H9 (cell line): ENCODE data around the gene WNT6. TPM values are rescaled to one million over a fixed set of nuclear protein-coding genes. Genes with fewer than 3 reads are reported as not detected.

Source experiments
- DNase-seq: peaks from one replicate; pipeline ENCODE4 v3.0.0-alpha.2; 2017
- H2AFZ ChIP-seq: one replicate; pipeline ENCODE4 v1.6.1; 2013; ENCODE audit warnings: mild to moderate bottlenecking, low read length, control low read depth, moderate library complexity
- H2AK5ac ChIP-seq: 2 replicates; pipeline ENCODE4 v1.6.1; 2013; ENCODE audit warnings: low read length, control low read depth, mixed read lengths; ENCODE audit not compliant: insufficient read length
- H2BK120ac ChIP-seq: one replicate; pipeline ENCODE4 v1.6.1; 2013; ENCODE audit warnings: low read depth, mild to moderate bottlenecking, low read length, control low read depth, inconsistent platforms; ENCODE audit not compliant: poor library complexity, severe bottlenecking
- H2BK12ac ChIP-seq: 2 replicates; pipeline ENCODE4 v1.6.1; 2013; ENCODE audit warnings: low read length, control low read depth, mixed read lengths, low read depth; ENCODE audit not compliant: insufficient read length
- H2BK15ac ChIP-seq: 2 replicates; pipeline ENCODE4 v1.6.1; 2013; ENCODE audit warnings: low read depth, low read length, control low read depth
- H2BK20ac ChIP-seq: one replicate; pipeline ENCODE4 v1.6.1; 2013; ENCODE audit warnings: low read depth, mild to moderate bottlenecking, low read length, control low read depth, inconsistent platforms; ENCODE audit not compliant: poor library complexity, severe bottlenecking
- H2BK5ac ChIP-seq: 2 replicates; pipeline ENCODE4 v1.6.1; 2013; ENCODE audit warnings: low read length, control low read depth, mixed read lengths; ENCODE audit not compliant: insufficient read length
- H3K14ac ChIP-seq: 2 replicates; pipeline ENCODE4 v1.6.1; 2013; ENCODE audit warnings: low read length, control low read depth; ENCODE audit not compliant: insufficient read depth
- H3K18ac ChIP-seq: 2 replicates; pipeline ENCODE4 v1.6.1; 2013; ENCODE audit warnings: low read depth, mild to moderate bottlenecking, mixed read lengths, low read length, control low read depth; ENCODE audit not compliant: insufficient read length
- H3K23ac ChIP-seq: 2 replicates; pipeline ENCODE4 v1.6.1; 2013; ENCODE audit warnings: low read length, control low read depth, mixed read lengths, low read depth; ENCODE audit not compliant: insufficient read length
- H3K23me2 ChIP-seq: 2 replicates; pipeline ENCODE4 v1.6.1; 2013; ENCODE audit warnings: low read depth, mild to moderate bottlenecking, mixed read lengths, low read length, control low read depth; ENCODE audit not compliant: insufficient read length, poor library complexity, severe bottlenecking
- H3K27ac ChIP-seq: 2 replicates; pipeline ENCODE4 v1.5.1; 2013; ENCODE audit warnings: low read length, control low read depth, mixed read lengths, low read depth; ENCODE audit not compliant: insufficient read length
- H3K27me3 ChIP-seq: 2 replicates; pipeline ENCODE4 v1.6.1; 2013; ENCODE audit warnings: low read length, control low read depth, inconsistent platforms; ENCODE audit not compliant: insufficient read depth
- H3K4ac ChIP-seq: 2 replicates; pipeline ENCODE4 v1.6.1; 2013; ENCODE audit warnings: low read depth, mild to moderate bottlenecking, control low read depth, inconsistent platforms, low read length, moderate library complexity
- H3K4me1 ChIP-seq: 2 replicates; pipeline ENCODE4 v1.6.1; 2013; ENCODE audit warnings: low read length, control low read depth, inconsistent platforms; ENCODE audit not compliant: insufficient read depth
- H3K4me2 ChIP-seq: 2 replicates; pipeline ENCODE4 v1.6.1; 2013; ENCODE audit warnings: low read length, control low read depth, mixed read lengths; ENCODE audit not compliant: insufficient read length, insufficient read depth
- H3K56ac ChIP-seq: 2 replicates; pipeline ENCODE4 v1.6.1; 2013; ENCODE audit warnings: low read depth, mild to moderate bottlenecking, mixed read lengths, low read length, control low read depth; ENCODE audit not compliant: insufficient read length
- H3K79me1 ChIP-seq: 2 replicates; pipeline ENCODE4 v1.6.1; 2013; ENCODE audit warnings: low read depth, mild to moderate bottlenecking, moderate library complexity, low read length, control low read depth, inconsistent platforms; ENCODE audit not compliant: insufficient read depth, poor library complexity, severe bottlenecking
- H3K79me2 ChIP-seq: 2 replicates; pipeline ENCODE4 v1.6.1; 2013; ENCODE audit warnings: low read length, control low read depth, inconsistent platforms; ENCODE audit not compliant: insufficient read depth
- H3K9ac ChIP-seq: 2 replicates; pipeline ENCODE4 v1.6.1; 2013; ENCODE audit warnings: low read length, control low read depth, mixed read lengths; ENCODE audit not compliant: insufficient read length; ENCODE audit errors: extremely low read depth
- H3K9me3 ChIP-seq: one replicate; pipeline ENCODE4 v1.6.1; 2013; ENCODE audit warnings: low read depth, low read length, inconsistent platforms; ENCODE audit not compliant: control insufficient read depth
- H3T11ph ChIP-seq: one replicate; pipeline ENCODE4 v1.6.1; 2013; ENCODE audit warnings: mild to moderate bottlenecking, low read length, control low read depth, inconsistent platforms
- H4K20me1 ChIP-seq: one replicate; pipeline ENCODE4 v1.6.1; 2013; ENCODE audit not compliant: control insufficient read depth, insufficient read length, insufficient read depth
- H4K5ac ChIP-seq: 2 replicates; pipeline ENCODE4 v1.6.1; 2013; ENCODE audit warnings: low read depth, mild to moderate bottlenecking, mixed read lengths, low read length, control low read depth; ENCODE audit not compliant: insufficient read length
- H4K8ac ChIP-seq: replicated peaks from 2 replicates; pipeline ENCODE4 v1.6.1; 2013; ENCODE audit warnings: low read length, control low read depth, mixed read lengths, low read depth; ENCODE audit not compliant: insufficient read length
- H4K91ac ChIP-seq: 2 replicates; pipeline ENCODE4 v1.6.1; 2013; ENCODE audit warnings: low read depth, mild to moderate bottlenecking, moderate library complexity, mixed read lengths, low read length, control low read depth; ENCODE audit not compliant: insufficient read length
- H3K27ac Mint-ChIP-seq, 3 experiments: 2 replicates in 2 of 3; 3 replicates in 1 of 3; pipeline ENCODE4 v1.8.0; 2020 to 2021; ENCODE audit warnings: mixed read lengths in 3 of 3, mild to moderate bottlenecking in 1 of 3, moderate library complexity in 1 of 3
- H3K27me3 Mint-ChIP-seq: 2 replicates; pipeline ENCODE4 v1.8.0; 2021; ENCODE audit warnings: low read depth, mild to moderate bottlenecking, moderate library complexity, mixed read lengths
- H3K36me3 Mint-ChIP-seq, 3 experiments: 2 replicates in 2 of 3; 3 replicates in 1 of 3; pipeline ENCODE4 v1.8.0; 2020 to 2021; ENCODE audit warnings: low read depth in 3 of 3, mixed read lengths in 3 of 3; ENCODE audit not compliant: insufficient read depth in 1 of 3
- H3K4me1 Mint-ChIP-seq, 2 experiments: 2 replicates each; pipeline ENCODE4 v1.8.0; 2020; ENCODE audit warnings: mixed read lengths in 2 of 2
- H3K4me3 Mint-ChIP-seq, 2 experiments: 2 replicates in 1 of 2; 3 replicates in 1 of 2; pipeline ENCODE4 v1.8.0; 2020 to 2021; ENCODE audit warnings: mild to moderate bottlenecking in 2 of 2, mixed read lengths in 2 of 2, moderate library complexity in 1 of 2
- H3K9me3 Mint-ChIP-seq, 2 experiments: 2 replicates in 1 of 2; 3 replicates in 1 of 2; pipeline ENCODE4 v1.8.0; 2020; ENCODE audit warnings: mild to moderate bottlenecking in 2 of 2, mixed read lengths in 2 of 2, moderate library complexity in 1 of 2
- WGBS: extraction: QIAGEN DNeasy Blood & Tissue Kit; methylation state at CpG from one replicate; pipeline ENCODE4 v1.1.7; 2013; ENCODE audit warnings: missing lambda C conversion rate, low lambda C conversion rate, mixed read lengths; ENCODE audit not compliant: insufficient read length; ENCODE audit errors: extremely low coverage; 5-methylcytosine and 5-hydroxymethylcytosine counted together
- total RNA-seq: library from RNA; stranded (reverse); gene quantifications from 2 replicates; pipeline ENCODE4 v1.2.1, GENCODE V29; 2021
- TF ChIP-seq, protein P1 (sequence below): fragments of 200-600 bp; sonication (generic); conservative IDR thresholded peaks from 3 replicates; pipeline ENCODE4 v1.8.0; 2021; ENCODE audit warnings: antibody characterized with exemption, mild to moderate bottlenecking

The WNT6 gene
- total RNA-seq, 1 experiment from 2014 or later, result not detected

DNA sequence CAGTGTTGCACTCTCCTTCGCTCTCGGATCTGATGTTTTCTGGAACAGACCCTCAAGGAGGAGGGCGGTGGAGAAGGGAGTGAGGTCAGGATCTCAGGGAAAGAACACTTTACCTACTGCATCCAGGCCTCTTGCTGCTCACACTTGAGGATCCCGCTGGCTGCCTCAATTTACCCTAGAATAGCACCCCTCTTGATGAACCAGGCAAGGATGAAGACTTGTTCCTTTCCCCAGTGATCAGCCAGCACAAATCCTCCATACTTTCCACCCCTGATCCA lies 35.2 kb downstream of the WNT6 start:
- Histone ChIP-seq H3K18ac (no peak overlapping the region), H3T11ph (no peak overlapping the region), H3K4ac (no peak overlapping the region), H2BK20ac (no peak overlapping the region), H4K8ac (no peak overlapping the region), H3K23ac (no peak overlapping the region), H2BK12ac (no peak overlapping the region), H3K4me1 (peaks cover 3% of the 10 kb centered on the region; the same call in 1 of the 2 replicates), H3K4me2 (no peak overlapping the region), H4K91ac (no peak overlapping the region), H3K79me1 (no peaks in the 10 kb centered on the region), H2BK5ac (no peak overlapping the region), H3K56ac (no peak overlapping the region), H3K9ac (no peak overlapping the region), H3K27me3 (peaks cover 93% of the 10 kb centered on the region), H3K79me2 (no peaks in the 10 kb centered on the region), H4K20me1 (no peaks in the 10 kb centered on the region), H2BK120ac (no peak overlapping the region), H2AK5ac (no peak overlapping the region), H3K23me2 (peaks cover 5% of the 10 kb centered on the region), H4K5ac (no peak overlapping the region), H3K27ac (no peak overlapping the region), H3K14ac (no peak overlapping the region), H2AFZ (no peak overlapping the region), H3K9me3 (no peaks in the 10 kb centered on the region), H2BK15ac (no peak overlapping the region)
- H3K4me3 Mint-ChIP-seq, result peak overlapping the region in 1 of 2 experiments; percentile 42; a peak in 1 of 5 replicates
- no peak overlapping the region for H3K27ac Mint-ChIP-seq
- peaks cover 0 to 2% of the 10 kb centered on the region in 2 experiments; a peak in 2 of 5 replicates for H3K9me3 Mint-ChIP-seq
- DNase-seq, result no peak
- no CpG with 5 or more reads among the region's 4 CpGs for WGBS
- H3K4me1 Mint-ChIP-seq, result peaks cover 19 to 41% of the 10 kb centered on the region in 2 experiments
- TF ChIP-seq, protein P1, sequence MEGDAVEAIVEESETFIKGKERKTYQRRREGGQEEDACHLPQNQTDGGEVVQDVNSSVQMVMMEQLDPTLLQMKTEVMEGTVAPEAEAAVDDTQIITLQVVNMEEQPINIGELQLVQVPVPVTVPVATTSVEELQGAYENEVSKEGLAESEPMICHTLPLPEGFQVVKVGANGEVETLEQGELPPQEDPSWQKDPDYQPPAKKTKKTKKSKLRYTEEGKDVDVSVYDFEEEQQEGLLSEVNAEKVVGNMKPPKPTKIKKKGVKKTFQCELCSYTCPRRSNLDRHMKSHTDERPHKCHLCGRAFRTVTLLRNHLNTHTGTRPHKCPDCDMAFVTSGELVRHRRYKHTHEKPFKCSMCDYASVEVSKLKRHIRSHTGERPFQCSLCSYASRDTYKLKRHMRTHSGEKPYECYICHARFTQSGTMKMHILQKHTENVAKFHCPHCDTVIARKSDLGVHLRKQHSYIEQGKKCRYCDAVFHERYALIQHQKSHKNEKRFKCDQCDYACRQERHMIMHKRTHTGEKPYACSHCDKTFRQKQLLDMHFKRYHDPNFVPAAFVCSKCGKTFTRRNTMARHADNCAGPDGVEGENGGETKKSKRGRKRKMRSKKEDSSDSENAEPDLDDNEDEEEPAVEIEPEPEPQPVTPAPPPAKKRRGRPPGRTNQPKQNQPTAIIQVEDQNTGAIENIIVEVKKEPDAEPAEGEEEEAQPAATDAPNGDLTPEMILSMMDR, result no peak
- peaks cover 99% of the 10 kb centered on the region for H3K27me3 Mint-ChIP-seq
- H3K36me3 Mint-ChIP-seq, result no peaks in the 10 kb centered on the region; a peak in 1 of 7 replicates
